HG03108 (cell line): ENCODE results near the gene ARID3C.

Experiments
- ATAC-seq: cut with Tn5 transposase; IDR thresholded peaks from one replicate; pipeline ENCODE4 v1.9.1; 2021; ENCODE audit warnings: moderate library complexity; ENCODE audit not compliant: unreplicated experiment

Gene ARID3C

GRCh38 chr9:34630402-34631154 is 1.7 kb upstream of the ARID3C start:
- no peak for ATAC-seq

- no peak for ATAC-seq
These were observed 584 bp upstream of the ARID3C start for GRCh38 chr9:34629491-34629808.

GRCh38 chr9:34627716-34628655 is 880 bp downstream of the ARID3C start:
- no peak for ATAC-seq

- ATAC-seq: no peak
These were observed 3.7 kb downstream of the ARID3C start for GRCh38 chr9:34625186-34625486.

- ATAC-seq: no peak
These were observed 4.2 kb downstream of the ARID3C start for GRCh38 chr9:34624475-34625185.

GRCh38 chr9:34623374-34624235 is 5.3 kb downstream of the ARID3C start:
- ATAC-seq: no peak

GRCh38 chr9:34620061-34620994 is 8.5 kb downstream of the ARID3C start, which contains the start of gene DCTN3:
Gene DCTN3, minus strand, starts transcription at chr9:34620495. Its CDS starts 31 bp downstream, at chr9:34620464.
- peak; percentile 99 for ATAC-seq

- ATAC-seq: no peak
These were observed 13.7 kb downstream of the ARID3C start for GRCh38 chr9:34615132-34615531.

GRCh38 chr9:34612788-34613390 is 16.0 kb downstream of the ARID3C start:
- no peak for ATAC-seq

- peak; percentile 81 for ATAC-seq
These were observed 16.8 kb downstream of the ARID3C start, which contains the start of gene RPP25L for GRCh38 chr9:34611811-34612787. Gene RPP25L, minus strand, starts transcription at chr9:34612097. Its CDS starts 801 bp downstream, at chr9:34611296.

GRCh38 chr9:34611251-34611810 is 17.5 kb downstream of the ARID3C start:
- no peak for ATAC-seq

- ATAC-seq: no peak
These were observed 18.2 kb downstream of the ARID3C start for GRCh38 chr9:34610434-34611206.

GRCh38 chr9:34607331-34607730 is 21.5 kb downstream of the ARID3C start:
- ATAC-seq: no peak

GRCh38 chr9:34606905-34607304 is 22.0 kb downstream of the ARID3C start:
- ATAC-seq: no peak

- no peak for ATAC-seq
These were observed 22.7 kb downstream of the ARID3C start for GRCh38 chr9:34606190-34606589.

GRCh38 chr9:34603610-34604231 is 25.1 kb downstream of the ARID3C start:
- ATAC-seq: peak; percentile 76
